ENCODE results near the gene SLC39A8.
"Not testable (repeated sequence)": the region's sequence is repeated elsewhere in the genome, so short reads cannot be mapped to it uniquely, and the experiment has no call there.

SLC39A8 gene

GRCh38 chr4:102344954-102345794, at the start of gene SLC39A8:
Gene SLC39A8, minus strand, starts transcription at chr4:102345482. Its CDS starts 820 bp downstream, at chr4:102344662.
- peak; percentile 91 for DNase-seq

DNA sequence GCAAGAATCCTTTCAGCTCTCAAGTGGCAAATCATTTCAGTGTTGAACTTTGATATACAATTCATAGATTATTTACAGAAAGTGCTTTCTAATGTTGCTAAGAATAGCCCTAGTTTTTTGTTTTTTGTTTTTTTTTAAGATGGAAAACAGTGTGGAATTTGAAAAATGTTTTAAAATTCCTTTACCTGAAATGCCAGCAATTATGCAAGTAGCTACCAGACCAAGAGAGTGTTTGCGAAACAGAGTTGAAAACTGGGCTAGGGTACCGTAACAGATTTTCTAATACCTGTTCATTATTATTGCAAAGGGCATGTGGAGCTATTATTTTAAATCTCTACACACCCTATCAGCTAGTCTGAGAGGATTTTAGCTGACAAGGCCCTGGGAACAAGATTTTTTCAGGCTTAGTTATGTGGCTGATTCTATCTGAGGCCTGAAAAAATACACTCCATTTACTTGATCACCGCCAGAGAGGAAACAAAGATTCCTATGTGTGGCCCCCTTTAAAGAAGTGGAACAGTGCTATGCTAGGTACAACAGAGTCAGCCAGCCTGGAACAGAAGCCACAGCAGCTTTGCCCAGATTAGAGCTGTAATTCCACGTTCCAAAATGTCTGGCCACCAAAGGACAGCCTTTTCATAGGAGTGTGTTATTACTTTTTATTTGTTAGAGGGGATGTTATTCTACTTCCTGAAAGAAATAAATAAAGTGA, 46.9 kb upstream of the SLC39A8 start:
- no peak for DNase-seq

- no peak for DNase-seq
Measured at GRCh38 chr4:102390438-102390837, 45.2 kb upstream of the SLC39A8 start.

DNA sequence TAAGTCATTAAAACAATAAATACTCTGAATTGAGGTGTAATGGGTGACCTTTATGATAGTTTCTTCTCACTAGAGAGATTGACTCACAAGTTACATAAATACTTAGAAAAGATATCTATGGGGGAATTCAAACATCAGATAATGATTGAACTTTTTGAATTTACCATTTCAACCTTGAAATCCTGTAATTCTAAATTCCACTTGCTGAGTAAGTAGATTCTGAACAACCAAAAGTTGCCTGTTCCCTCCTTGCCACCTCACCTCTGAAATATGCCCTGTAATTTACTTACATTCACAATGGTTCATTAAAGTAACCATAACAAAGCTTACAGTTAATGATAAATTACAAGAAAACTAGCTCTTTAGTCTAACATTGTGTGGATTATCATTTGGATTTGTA, 43.3 kb upstream of the SLC39A8 start:
- DNase-seq, result no peak

- DNase-seq, result no peak
Measured at GRCh38 chr4:102387552-102388150, 42.4 kb upstream of the SLC39A8 start.

GRCh38 chr4:102386966-102387365, 41.7 kb upstream of the SLC39A8 start:
- no peak for DNase-seq

DNA sequence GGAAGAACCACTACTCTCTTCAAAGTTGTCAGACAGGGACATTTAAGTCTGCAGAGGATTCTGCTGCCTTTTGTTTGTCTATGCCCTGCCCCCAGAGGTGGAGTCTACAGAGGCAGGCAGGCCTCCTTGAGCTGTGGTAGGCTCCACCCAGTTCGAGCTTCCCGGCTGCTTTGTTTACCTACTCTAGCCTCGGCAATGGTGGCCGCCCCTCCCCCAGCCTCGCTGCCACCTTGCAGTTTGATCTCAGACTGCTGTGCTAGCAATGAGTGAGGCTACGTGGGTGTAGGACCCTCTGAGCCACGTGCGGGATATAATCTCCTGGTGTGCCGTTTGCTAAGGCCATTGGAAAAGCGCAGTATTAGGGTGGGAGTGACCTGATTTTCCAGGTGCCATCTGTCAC, 35.0 kb upstream of the SLC39A8 start:
- not testable (repeated sequence) for DNase-seq

DNA sequence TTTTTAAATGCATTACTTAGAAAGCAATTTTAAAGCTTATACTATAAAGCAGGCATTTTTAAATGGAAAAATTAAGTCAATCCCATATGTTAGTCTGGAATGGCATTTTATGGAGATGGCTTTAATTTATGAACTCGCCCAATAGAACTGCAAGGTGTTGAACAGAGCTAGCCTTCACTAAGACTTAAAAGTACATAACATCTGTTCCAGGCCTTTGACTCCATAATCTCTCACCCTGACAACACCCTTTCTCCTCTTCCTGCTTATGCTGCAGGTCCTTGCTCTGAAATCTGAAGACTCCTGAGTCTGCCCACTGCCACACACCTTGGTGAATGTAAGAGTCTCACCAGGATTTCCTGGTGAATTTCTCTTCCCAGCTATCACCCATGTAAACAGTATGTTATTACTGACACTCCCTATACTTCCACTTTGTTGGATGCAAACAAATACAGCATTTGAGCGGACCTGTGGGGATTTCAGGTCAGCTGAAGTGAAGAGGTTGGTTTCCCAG, 17.7 kb upstream of the SLC39A8 start:
- no peak for DNase-seq

DNA sequence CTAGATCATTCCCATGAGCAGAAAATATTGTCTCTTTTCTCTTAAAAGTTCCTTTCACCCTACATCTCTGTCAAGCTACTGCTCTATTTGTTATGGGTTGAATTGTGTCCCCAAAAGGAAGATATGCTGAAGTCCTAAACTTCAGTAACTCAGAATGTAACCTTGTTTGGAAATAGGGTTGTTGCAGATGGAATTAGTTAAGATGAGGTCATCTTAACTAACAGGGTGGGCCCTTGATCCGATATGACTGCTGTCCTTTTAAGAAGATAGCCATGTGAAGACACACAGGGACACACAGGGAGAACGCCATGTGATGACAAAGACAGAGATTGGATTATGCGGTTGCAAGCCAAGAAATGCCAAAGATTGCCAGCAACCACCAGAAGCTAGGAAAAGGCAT, 12.8 kb upstream of the SLC39A8 start:
- no peak for DNase-seq

GRCh38 chr4:102357637-102358036, 12.4 kb upstream of the SLC39A8 start:
- DNase-seq, result not testable (repeated sequence)

DNA sequence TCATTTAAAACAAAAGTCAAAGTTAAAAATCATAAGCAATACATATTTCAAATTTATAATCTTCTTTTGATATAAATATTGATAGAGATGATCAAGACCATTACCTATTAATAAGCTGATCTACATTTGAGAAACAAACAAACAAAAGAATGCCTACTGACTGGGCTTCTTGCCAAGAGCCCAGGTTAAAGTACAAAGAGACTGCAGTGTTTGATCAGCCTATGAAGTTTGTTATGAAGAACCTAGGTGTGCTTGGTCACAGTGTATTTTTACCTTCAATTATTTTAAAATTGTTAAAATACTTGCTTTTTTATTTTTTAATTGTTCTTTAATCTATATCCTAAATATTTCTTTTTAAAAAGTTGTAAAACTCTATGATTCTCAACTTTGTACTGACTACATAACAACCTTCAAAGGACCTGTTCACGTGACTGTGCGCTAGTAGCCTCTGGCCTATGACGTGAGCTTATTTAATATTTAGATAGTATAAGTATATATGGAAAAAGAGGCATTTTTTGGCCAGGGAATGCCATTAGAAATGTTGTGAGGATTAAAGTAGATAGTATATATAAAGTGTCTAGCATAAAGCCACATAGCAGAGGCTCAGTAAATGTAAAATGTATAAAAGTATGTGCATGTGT, 11.4 kb upstream of the SLC39A8 start:
- no peak for DNase-seq

DNA sequence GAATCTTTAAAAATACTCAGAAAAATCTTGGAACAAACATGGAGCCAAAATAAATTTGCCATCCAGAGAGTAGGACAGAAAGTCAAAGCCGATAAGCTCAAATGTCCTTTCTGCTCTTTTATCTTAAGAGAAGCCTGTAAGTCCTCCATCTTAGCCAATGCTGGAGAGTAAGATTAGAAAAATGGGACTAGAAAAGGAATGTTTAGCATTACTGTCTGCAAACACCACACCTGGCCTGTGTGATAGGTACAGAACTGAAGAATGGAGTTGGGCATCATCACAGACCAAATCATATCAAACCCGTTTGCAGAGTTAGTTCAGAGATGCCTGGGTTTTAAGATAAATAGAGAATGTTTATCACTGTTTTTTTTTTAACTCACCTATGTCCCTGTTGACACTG, 10.5 kb upstream of the SLC39A8 start:
- DNase-seq, result no peak

GRCh38 chr4:102354671-102355454, 9.6 kb upstream of the SLC39A8 start:
- DNase-seq, result no peak

DNA sequence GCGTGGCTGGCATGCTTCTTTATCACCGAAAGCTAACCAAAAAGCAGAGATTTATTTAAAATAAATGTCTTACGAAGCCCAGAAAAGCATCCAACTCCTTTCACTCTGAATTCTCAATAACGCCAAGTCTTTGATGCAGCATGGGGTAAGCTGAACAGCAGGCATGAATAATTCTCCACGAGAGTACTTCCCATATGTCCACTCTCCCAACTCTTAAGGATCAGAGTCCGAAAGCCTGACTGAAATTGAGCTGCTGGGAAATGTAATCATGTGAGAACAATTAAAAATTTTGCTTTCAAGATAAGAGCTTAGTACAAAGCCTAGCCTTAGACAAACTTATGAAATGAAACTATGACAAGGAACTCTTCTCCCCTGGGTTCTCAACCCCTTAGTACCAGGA, 7.5 kb upstream of the SLC39A8 start:
- DNase-seq, result no peak

DNA sequence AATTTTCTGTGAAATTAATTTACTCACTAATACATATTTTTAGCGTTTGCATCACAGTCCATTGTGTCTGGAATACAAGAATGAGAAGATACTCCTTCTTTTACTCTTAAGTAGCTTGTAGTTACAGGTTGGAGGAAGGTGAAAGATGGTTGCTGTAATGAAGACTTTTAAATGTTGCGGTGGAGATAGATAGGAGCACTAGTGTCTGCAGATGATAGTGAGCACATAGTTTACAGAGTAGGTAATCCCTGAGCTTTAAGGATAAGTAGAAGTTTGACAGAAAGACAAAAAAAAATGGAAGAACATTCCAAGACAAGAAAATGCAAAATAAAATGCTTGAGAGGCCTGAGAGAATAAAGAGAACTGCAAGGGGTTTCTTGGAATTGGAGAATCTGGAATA, 5.4 kb upstream of the SLC39A8 start:
- no peak for DNase-seq

- DNase-seq, result no peak
Measured at GRCh38 chr4:102348701-102349100, 3.4 kb upstream of the SLC39A8 start.

DNA sequence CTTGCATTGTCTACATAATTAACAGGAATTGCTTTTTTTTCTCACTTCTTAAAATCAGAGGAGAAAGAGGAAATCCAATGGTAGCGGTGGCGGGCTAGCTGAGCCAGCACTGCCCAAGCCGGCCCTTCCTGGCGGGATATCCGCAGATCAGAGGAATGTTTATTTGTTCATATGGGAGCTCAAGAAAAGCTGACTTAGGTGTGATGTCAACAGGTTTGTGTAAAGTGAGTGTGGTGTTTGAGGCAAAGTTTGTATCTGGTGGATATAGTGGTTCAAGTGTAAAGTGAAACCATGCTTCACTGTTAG, 466 bp upstream of the SLC39A8 start:
- no peak for DNase-seq

DNA sequence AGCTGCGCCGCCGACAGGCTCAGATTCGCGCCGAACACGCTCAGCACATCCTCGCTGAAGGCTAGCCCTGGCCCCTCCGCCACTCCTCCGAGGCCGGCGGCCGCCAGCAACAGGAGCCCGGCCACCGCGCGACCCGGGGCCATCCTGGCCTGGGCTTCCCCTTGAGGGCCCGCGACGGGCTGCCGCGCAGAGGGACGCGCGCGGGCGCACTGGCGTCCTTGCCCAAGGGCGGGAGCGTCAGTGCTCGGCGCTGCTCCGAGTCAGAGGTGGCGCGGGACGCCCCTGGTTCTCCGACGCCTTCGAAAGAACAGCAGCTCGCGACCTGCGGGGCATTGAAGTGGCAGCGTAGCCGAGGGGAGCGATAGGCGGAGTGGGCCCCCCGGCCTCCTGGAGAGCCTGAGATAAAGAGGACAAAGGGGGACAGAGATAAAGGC, 745 bp downstream of the SLC39A8 start:
- DNase-seq, result peak; percentile 64

DNA sequence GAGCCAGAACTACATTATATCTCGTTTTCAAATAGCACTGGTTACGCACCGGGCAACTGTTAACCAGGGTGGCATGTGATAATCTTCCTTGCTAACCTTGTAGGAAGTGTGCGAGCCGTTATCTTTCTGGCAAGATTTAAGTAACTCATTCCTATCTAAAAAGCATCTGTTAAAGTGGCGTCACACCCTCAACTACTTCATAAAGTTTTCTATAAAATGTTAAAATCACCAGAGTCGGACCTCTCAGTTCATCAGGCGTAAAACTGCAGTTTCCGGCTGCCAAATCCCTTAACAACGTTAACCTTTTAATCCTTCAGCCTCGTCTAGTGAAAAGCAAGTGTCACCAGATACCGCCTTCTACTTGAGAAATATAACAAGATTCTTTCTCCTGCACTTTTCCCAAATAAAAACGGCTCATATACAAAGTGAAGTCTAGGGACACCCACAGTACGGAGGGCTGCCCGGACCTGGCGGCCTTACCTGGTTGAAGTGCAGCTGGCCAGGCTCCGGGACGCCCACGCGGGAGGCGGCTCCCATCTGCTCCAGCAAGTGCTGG, 1.2 kb downstream of the SLC39A8 start:
- no peak for DNase-seq

DNA sequence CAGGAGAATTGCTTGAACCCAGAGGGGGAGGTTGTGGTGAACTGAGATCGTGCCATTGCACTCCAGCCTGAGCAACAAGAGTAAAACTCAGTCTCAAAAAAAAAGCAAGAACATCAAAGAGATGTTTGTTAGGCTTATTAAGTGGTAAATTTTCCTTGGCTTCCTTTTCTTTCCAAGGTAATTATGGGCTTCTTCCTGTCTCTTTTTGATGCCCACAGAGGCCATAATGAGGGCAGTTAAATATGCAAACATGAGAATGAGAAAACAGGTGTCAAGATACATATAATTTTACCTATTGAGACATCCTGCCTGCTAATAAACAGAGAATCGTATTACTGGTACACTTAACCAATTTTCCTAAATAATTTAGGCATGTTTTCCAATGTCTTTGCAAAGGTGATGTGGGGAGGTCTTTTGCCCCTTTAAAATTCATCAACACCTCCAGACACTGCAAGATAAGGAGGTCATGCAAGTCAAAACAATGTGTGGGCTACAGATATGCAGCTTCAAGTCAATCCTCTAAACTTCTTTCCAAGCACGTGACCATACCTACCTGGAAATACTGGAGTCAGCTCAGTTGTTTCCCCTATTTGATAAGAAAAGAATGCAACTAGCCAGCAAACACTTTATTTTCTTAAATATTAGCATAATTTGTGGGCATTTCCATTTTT, 2.7 kb downstream of the SLC39A8 start:
- no peak for DNase-seq

DNA sequence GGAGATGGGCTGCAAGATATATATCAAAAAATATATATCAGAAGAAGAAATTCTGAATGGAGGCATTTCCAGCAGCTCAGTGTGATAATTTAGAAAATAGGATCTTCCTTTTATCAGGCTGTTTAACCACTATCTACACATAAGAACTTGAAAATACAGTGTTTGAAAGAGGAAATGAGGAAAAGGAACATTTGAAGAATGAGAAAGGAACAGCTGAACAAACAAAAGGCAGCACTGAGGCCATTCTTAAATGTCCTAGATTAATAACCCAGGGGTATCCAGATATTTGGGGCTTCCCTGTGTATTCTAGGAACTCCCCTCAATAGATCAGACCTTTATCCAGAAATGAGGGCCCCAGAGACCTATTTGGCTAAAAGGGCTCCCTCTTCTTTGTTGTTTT, 4.1 kb downstream of the SLC39A8 start:
- DNase-seq, result no peak

- DNase-seq, result no peak
Measured at GRCh38 chr4:102339018-102339417, 6.3 kb downstream of the SLC39A8 start.

Data from femur (tissue), 1 donor.